ENCODE results near the gene TSFM.

TSFM gene

DNA sequence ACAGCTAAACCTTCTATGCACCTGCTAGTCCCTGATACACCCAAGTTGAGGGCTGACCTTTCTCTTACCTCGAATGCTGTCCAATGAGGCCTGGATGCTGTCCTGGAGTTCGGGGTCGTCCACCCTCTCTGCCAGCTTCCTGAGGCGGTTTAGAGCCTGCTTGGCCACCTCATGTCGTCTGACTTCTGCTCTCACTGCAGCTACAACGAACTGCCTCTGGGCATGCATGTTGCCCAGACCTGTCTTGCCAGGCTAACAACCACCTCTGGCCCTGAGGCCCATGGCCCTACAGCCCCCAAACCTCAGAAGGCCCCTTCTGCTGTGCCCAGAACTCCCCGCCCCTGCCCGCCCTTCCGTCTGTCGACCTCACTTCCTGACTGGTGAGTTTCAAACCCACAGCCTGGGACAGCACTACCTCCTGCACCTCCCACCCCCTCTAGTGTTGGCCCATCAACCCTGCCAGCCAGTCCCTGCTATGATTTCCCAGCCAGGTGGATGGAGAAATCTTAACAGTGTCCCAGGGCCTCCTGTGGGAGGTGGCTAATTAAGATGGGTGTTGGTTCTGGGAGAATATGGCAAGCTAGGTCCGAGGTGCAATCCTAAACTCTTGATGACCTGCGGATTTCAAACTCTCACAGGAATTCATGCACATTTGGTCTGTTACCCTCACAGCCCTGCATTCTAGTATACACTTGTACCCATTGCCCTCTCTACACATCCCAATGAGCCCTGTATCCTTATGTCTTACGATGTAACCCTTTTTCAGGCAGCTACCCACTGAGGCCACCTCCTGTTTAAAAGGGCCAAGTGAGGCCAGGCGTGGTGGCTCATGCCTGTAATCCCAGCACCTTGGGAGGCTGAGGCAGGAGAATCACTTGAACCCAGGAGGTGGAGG lies 40.5 kb upstream of the TSFM start:
- peak overlapping the region; percentile 77 for H3K4me3 ChIP-seq (ENCODE audit: low read depth, low read length)
- TF ChIP-seq, protein P1, sequence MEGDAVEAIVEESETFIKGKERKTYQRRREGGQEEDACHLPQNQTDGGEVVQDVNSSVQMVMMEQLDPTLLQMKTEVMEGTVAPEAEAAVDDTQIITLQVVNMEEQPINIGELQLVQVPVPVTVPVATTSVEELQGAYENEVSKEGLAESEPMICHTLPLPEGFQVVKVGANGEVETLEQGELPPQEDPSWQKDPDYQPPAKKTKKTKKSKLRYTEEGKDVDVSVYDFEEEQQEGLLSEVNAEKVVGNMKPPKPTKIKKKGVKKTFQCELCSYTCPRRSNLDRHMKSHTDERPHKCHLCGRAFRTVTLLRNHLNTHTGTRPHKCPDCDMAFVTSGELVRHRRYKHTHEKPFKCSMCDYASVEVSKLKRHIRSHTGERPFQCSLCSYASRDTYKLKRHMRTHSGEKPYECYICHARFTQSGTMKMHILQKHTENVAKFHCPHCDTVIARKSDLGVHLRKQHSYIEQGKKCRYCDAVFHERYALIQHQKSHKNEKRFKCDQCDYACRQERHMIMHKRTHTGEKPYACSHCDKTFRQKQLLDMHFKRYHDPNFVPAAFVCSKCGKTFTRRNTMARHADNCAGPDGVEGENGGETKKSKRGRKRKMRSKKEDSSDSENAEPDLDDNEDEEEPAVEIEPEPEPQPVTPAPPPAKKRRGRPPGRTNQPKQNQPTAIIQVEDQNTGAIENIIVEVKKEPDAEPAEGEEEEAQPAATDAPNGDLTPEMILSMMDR (IDR thresholded peaks at IDR 0.05; ENCODE audit: borderline replicate concordance, insufficient read depth, low read depth, low read length) = peak; percentile 69

DNA sequence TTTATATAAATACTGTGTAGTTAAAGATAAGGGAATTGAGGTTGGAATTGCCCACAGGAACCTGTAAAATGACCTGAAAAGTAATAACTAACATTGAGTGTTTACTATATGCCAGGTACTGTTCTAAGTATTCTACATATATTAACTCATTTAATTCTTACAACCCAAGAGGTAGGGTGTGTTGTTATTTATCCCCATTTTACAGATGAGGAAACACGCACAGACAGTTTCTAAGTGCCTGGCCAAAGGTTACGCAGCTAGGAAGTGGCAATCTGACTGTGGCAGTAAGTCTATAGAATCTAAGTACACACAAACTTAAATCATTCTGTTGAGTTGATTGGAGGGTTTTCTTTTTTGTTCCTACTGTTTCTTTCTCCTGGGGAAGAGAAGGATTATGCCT lies 38.8 kb upstream of the TSFM start:
- H3K4me3 ChIP-seq (ENCODE audit: low read depth, low read length) = no peak overlapping the region
- TF ChIP-seq, protein P1 (IDR thresholded peaks at IDR 0.05; ENCODE audit: borderline replicate concordance, insufficient read depth, low read depth, low read length) = no peak

DNA sequence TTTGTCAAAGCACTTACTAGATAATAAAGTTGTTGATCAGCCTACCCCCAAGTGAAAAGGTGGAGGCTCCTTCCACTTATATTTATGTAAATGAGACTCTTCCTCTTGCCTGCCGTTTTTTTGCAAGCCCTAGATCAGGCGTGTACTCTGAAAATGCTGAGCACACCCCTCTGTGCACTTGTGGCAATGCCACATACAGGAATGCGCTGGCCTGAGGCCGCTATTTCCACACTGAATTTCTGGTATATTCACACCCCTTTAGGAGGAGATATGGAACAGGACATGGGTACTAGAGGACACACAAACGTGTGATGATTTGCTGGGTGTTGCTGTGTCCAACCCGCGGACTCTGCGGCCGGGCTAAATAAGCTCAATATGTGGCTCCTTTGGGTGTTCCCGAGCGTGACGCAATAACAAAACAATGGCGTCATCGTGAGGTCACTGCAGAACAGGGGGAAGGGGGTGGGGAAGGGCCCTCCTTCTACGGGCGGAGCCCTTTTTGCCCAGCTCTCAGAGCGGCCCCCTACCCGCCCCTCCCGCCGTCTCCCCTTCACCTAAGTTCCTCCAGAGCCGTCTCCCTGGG lies 38.3 kb upstream of the TSFM start:
- TF ChIP-seq, protein P1 (IDR thresholded peaks at IDR 0.05; ENCODE audit: borderline replicate concordance, insufficient read depth, low read depth, low read length) = no peak
- H3K4me3 ChIP-seq (ENCODE audit: low read depth, low read length) = peak overlapping the region; percentile 61

DNA sequence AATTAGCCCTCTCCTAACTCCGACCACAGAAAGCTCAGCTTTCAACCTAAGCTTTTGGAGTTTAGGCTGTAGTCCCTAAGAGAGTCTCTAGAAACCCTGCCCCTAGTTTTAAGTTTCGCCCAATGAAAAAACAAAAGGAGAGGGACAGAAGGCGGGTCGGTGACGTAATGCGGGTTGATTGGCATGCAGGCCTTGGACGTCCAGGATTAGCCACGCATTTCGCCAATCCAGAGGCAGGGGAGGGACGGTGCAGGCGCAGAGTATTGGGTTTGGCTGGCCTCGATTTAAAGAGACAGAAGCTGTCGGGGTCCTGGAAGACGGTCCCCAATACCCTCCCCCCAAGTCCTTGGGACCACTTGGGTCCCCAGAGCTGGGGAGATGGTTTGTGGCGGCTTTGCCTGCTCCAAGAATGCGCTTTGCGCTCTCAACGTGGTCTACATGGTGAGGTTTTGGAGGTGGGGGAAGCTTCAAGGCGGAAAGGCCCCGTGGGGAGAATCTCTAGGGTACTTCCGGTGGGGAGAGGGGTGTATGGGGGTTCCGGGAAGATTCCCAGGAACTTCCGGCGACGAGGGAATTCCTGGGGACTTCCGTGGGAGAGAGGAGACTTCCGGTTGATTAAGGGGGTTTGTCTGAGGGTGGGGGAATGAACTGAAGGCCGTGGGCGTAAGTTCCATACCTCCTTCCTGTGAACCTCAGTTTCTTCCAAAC lies 37.7 kb upstream of the TSFM start, which contains the start of gene TSPAN31:
Gene TSPAN31 (plus strand): TSS at position 263 of the 708 bp plus-strand sequence. CDS start 116 bp downstream, at position 379.
- H3K4me3 ChIP-seq (ENCODE audit: low read depth, low read length) = peak within 1 kb of the TSS; percentile 61
- TF ChIP-seq, protein P1 (IDR thresholded peaks at IDR 0.05; ENCODE audit: borderline replicate concordance, insufficient read depth, low read depth, low read length) = no peak

DNA sequence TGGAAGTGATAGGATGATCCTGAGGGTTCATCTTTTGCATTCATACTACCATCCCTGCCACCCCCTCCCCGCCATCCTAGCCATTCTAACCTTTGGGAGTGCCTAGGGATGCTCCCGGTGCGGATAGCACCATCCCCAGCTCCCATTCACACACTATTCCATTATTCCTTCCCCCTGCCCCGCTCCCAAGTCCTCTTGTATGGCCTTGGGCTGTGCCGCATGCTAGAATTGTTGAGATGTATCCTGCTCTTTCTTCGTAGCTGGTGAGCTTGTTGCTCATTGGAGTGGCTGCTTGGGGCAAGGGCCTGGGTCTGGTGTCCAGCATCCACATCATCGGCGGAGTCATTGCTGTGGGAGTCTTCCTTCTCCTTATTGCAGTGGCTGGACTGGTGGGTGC lies 37.1 kb upstream of the TSFM start:
- H3K4me3 ChIP-seq (ENCODE audit: low read depth, low read length) = peak overlapping the region; percentile 61
- TF ChIP-seq, protein P1 (IDR thresholded peaks at IDR 0.05; ENCODE audit: borderline replicate concordance, insufficient read depth, low read depth, low read length) = no peak

DNA sequence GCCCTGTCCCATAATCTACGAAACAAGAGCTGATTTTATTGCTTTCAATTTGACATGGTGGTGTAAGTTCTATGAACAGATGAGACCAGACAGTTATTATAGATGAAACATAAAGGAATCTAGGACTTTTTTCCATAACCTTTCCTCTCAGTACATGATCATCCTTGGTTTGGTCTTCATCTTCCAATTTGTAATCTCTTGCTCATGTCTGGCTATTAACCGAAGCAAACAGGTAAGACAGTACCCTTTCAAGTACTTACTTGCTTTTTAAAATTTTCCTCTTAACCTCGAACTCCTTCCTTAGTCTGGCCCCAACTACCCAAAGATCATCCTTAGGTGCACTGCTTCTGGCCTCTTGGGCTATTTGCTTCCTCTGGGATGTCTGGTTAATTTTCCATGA lies 36.6 kb upstream of the TSFM start:
- TF ChIP-seq, protein P1 (IDR thresholded peaks at IDR 0.05; ENCODE audit: borderline replicate concordance, insufficient read depth, low read depth, low read length) = no peak
- H3K4me3 ChIP-seq (ENCODE audit: low read depth, low read length) = no peak overlapping the region
